PFSK-1 (cell line): ENCODE measurements around the gene FPR1.

Source experiments
- FOXP2 ChIP-seq: optimal IDR thresholded peaks from 2 replicates; pipeline ENCODE3; 2011; ENCODE audit warnings: borderline replicate concordance, control low read depth, inconsistent platforms; ENCODE audit not compliant: insufficient read depth; ENCODE audit errors: extremely low read length, extremely low read depth
- POLR2AphosphoS5 ChIP-seq: IDR thresholded peaks from 2 replicates; pipeline ENCODE4 v1.6.1; 2012; ENCODE audit warnings: low read depth, mild to moderate bottlenecking, control low read depth, low read length, moderate library complexity
- REST ChIP-seq, 2 experiments: IDR thresholded peaks; 2 replicates each; pipeline versions ENCODE4 v1.6.1 to v1.8.0; 2011 to 2012; ENCODE audit warnings: low read depth in 2 of 2, low read length in 2 of 2, control low read depth in 1 of 2, inconsistent platforms in 1 of 2, mild to moderate bottlenecking in 1 of 2, moderate library complexity in 1 of 2; ENCODE audit not compliant: insufficient read depth in 1 of 2
- SIN3A ChIP-seq: IDR thresholded peaks from 2 replicates; pipeline ENCODE4 v1.6.1; 2012; ENCODE audit warnings: mild to moderate bottlenecking, low read length, moderate library complexity, borderline replicate concordance; ENCODE audit not compliant: insufficient read depth
- TAF1 ChIP-seq: IDR thresholded peaks from 2 replicates; pipeline ENCODE4 v1.6.1; 2012; ENCODE audit warnings: low read length, control low read depth, borderline replicate concordance; ENCODE audit not compliant: insufficient read depth

FPR1 gene

GRCh38 chr19:51706885-51707284, 44.8 kb downstream of the FPR1 start:
- TF ChIP-seq FOXP2 (no peak), SIN3A (no peak), REST (IDR thresholded peaks at IDR 0.05; ENCODE audit: insufficient read depth in 1 of 2, low read depth in 2 of 2, low read length in 2 of 2) (no peak), TAF1 (no peak), POLR2AphosphoS5 (no peak)

GRCh38 chr19:51706296-51706695, 45.4 kb downstream of the FPR1 start:
- TF ChIP-seq TAF1 (no peak), FOXP2 (no peak), SIN3A (no peak), POLR2AphosphoS5 (no peak), REST (IDR thresholded peaks at IDR 0.05; ENCODE audit: insufficient read depth in 1 of 2, low read depth in 2 of 2, low read length in 2 of 2) (no peak)

GRCh38 chr19:51704626-51705025, 47.1 kb downstream of the FPR1 start:
- TF ChIP-seq SIN3A (no peak), POLR2AphosphoS5 (no peak; the same call in 1 of the 2 replicates), TAF1 (no peak), REST (IDR thresholded peaks at IDR 0.05; ENCODE audit: insufficient read depth in 1 of 2, low read depth in 2 of 2, low read length in 2 of 2) (no peak), FOXP2 (no peak)

GRCh38 chr19:51703575-51704515, 47.8 kb downstream of the FPR1 start:
- TF ChIP-seq REST (IDR thresholded peaks at IDR 0.05; ENCODE audit: insufficient read depth in 1 of 2, low read depth in 2 of 2, low read length in 2 of 2), result 0 out of 4 replicates have a peak, but pooled peaks have one; percentile 32 to 36
- no peak for TF ChIP-seq SIN3A
- TF ChIP-seq FOXP2, result peak; percentile 97
- peak; percentile 92 for TF ChIP-seq POLR2AphosphoS5
- TF ChIP-seq TAF1, result peak; percentile 68; the same call in 1 of the 2 replicates
